NCI-H1436 treated with DMSO at 0.1 percent for 48 hours (cell line): ENCODE measurements around the gene SLC9A9.

ENCODE experiments used
- DNase-seq: peaks from one replicate; lab custom pipeline; 2025; lab: John Stamatoyannopoulos, UW

SLC9A9 gene

GRCh38 chr3:143243686-143244085 is 604.6 kb downstream of the SLC9A9 start:
- DNase-seq = no peak

- no peak for DNase-seq
These were observed 605.6 kb downstream of the SLC9A9 start for GRCh38 chr3:143242691-143243090.

- DNase-seq = no peak
These were observed 606.2 kb downstream of the SLC9A9 start for GRCh38 chr3:143242101-143242500.

- no peak for DNase-seq
These were observed 606.8 kb downstream of the SLC9A9 start for GRCh38 chr3:143241481-143241951.

- no peak for DNase-seq
These were observed 607.4 kb downstream of the SLC9A9 start for GRCh38 chr3:143240886-143241285.

- no peak for DNase-seq
These were observed 609.2 kb downstream of the SLC9A9 start for GRCh38 chr3:143239031-143239430.

GRCh38 chr3:143237077-143237627 is 611.1 kb downstream of the SLC9A9 start:
- DNase-seq = no peak

- DNase-seq = no peak
These were observed 611.9 kb downstream of the SLC9A9 start for GRCh38 chr3:143236226-143236964.

GRCh38 chr3:143235614-143236204 is 612.6 kb downstream of the SLC9A9 start:
- DNase-seq = no peak

GRCh38 chr3:143234526-143234925 is 613.7 kb downstream of the SLC9A9 start:
- DNase-seq = no peak

GRCh38 chr3:143232981-143233380 is 615.3 kb downstream of the SLC9A9 start:
- no peak for DNase-seq

- DNase-seq = no peak
These were observed 619.9 kb downstream of the SLC9A9 start for GRCh38 chr3:143228405-143228804.

GRCh38 chr3:143226678-143227291 is 621.5 kb downstream of the SLC9A9 start:
- DNase-seq = no peak

- DNase-seq = peak; percentile 76
These were observed 623.6 kb downstream of the SLC9A9 start for GRCh38 chr3:143224716-143225115.

- DNase-seq = no peak
These were observed 625.3 kb downstream of the SLC9A9 start for GRCh38 chr3:143222981-143223380.

- no peak for DNase-seq
These were observed 625.8 kb downstream of the SLC9A9 start for GRCh38 chr3:143222505-143222904.

- no peak for DNase-seq
These were observed 626.8 kb downstream of the SLC9A9 start for GRCh38 chr3:143221446-143221845.

GRCh38 chr3:143220741-143221140 is 627.5 kb downstream of the SLC9A9 start:
- no peak for DNase-seq

GRCh38 chr3:143218166-143218835 is 630.0 kb downstream of the SLC9A9 start:
- no peak for DNase-seq

- DNase-seq = no peak
These were observed 631.0 kb downstream of the SLC9A9 start for GRCh38 chr3:143217283-143217682.

GRCh38 chr3:143216709-143217182 is 631.5 kb downstream of the SLC9A9 start:
- no peak for DNase-seq
